ENCODE measurements around the gene ZNF550.
"Not testable (repeated sequence)": the region's sequence is repeated elsewhere in the genome, so short reads cannot be mapped to it uniquely, and the experiment has no call there.

The ZNF550 gene

GRCh38 chr19:57527136-57527881, 32.4 kb downstream of the ZNF550 start, which contains the start of gene ZNF549:
ZNF549 (plus strand) TSS chr19:57527356; CDS start chr19:57527574, 218 bp downstream.
- no peak for DNase-seq

GRCh38 chr19:57518021-57518420, 41.6 kb downstream of the ZNF550 start:
- DNase-seq, result not testable (repeated sequence)

DNA sequence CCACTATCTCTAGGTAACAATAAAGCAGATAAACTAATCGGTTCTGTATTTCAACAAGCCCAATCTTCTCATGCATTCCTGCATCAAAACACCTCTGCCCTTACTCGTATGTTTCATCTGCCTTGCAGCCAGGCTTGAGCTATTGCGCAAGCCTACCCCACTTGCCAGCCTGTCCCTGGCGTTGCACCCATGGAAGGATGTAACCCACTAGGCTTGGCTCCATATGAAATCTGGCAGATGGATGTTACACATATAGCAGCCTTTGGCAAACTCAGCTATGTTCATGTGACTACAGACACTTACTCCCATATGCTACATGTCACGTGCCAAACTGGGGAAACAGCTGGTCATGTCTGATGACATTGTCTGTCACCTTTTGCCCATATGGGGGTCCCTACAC, 44.4 kb downstream of the ZNF550 start:
- DNase-seq, result no peak

DNA sequence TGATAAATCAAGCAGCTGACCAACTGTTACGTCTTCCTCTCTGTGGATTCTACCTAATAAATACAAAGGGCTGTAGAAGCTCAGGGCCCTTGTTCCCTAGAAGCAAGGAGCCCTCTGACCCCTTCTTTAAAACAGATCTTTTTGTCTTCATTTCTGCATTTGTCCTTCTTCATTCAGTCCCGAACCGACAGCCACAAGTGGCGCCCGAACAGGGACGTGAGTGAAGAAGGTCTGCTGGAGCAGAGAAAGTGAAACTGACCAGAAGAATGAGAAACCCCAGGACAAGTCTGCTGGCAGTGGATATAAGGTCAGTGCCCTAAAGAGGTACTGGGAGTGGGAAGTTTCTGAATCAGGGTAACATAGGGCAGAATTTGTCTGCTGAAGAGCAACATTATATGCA, 46.8 kb downstream of the ZNF550 start:
- no peak for DNase-seq

GRCh38 chr19:57511484-57511883, 48.2 kb downstream of the ZNF550 start:
- DNase-seq, result no peak

GRCh38 chr19:57506163-57506562, 53.5 kb downstream of the ZNF550 start:
- DNase-seq, result no peak

DNA sequence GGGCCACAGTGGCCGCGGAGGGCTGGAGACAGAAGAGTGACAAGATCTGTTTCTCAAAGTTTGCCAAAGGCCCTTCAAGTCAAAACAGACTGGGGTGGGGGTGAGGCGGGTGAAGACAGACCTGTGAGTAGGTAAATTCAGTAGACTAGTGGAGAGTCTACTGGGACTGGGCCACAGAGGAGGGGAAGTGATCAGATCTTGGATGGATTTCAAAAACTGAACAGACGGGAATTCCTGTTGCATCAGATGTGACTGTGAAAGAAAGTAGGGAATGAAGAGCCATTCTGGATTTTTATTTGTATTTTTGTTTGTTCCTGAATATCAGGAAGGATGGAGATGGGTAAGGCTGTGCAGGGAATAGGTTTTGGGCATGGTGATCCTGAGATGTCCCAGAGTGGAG, 59.3 kb downstream of the ZNF550 start:
- not testable (repeated sequence) for DNase-seq

GRCh38 chr19:57499680-57500395, 59.8 kb downstream of the ZNF550 start, which contains the start of gene ZNF773:
ZNF773 (plus strand) TSS chr19:57499938; CDS start chr19:57500081, 143 bp downstream.
- DNase-seq, result peak; percentile 91

- not testable (repeated sequence) for DNase-seq
Measured at GRCh38 chr19:57499332-57499679, 60.4 kb downstream of the ZNF550 start.

DNA sequence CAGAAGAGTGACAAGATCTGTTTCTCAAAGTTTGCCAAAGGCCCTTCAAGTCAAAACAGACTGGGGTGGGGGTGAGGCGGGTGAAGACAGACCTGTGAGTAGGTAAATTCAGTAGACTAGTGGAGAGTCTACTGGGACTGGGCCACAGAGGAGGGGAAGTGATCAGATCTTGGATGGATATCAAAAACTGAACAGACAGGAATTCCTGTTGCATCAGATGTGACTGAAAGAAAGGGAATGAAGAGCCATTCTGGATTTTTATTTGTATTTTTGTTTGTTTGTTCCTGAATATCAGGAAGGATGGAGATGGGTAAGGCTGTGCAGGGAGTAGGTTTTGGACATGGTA, 71.4 kb downstream of the ZNF550 start:
- DNase-seq, result not testable (repeated sequence)

GRCh38 chr19:57487477-57488298, 72.0 kb downstream of the ZNF550 start, which contains the start of gene ZNF419:
ZNF419 (plus strand) TSS chr19:57487750; CDS start chr19:57487951, 201 bp downstream.
- peak; percentile 87 for DNase-seq

All from NK-92 treated with Interleukin-12 subunit alpha and Interleukin-12 subunit beta, amount 100 ng/mL, for 24 hours (cell line).